HG03108 (cell line): ENCODE measurements around the gene HOXB6.
A peak's percentile ranks its signal among the peaks of the same experiment; 100 is the strongest.

Experiments
- ATAC-seq: cut with Tn5 transposase; IDR thresholded peaks from one replicate; pipeline ENCODE4 v1.9.1; 2021; ENCODE audit warnings: moderate library complexity; ENCODE audit not compliant: unreplicated experiment

The HOXB6 gene

GRCh38 chr17:48569674-48570324 lies 35.0 kb downstream of the HOXB6 start:
- ATAC-seq: no peak

- ATAC-seq: no peak
Observed at GRCh38 chr17:48569240-48569582, 35.6 kb downstream of the HOXB6 start.

GRCh38 chr17:48568499-48569239 lies 36.1 kb downstream of the HOXB6 start:
- ATAC-seq: no peak

GRCh38 chr17:48567646-48568354 lies 37.0 kb downstream of the HOXB6 start:
- no peak for ATAC-seq

- no peak for ATAC-seq
Observed at GRCh38 chr17:48567209-48567608, 37.6 kb downstream of the HOXB6 start.

- no peak for ATAC-seq
Observed at GRCh38 chr17:48566717-48567116, 38.1 kb downstream of the HOXB6 start.

GRCh38 chr17:48565925-48566710 lies 38.7 kb downstream of the HOXB6 start:
- no peak for ATAC-seq

- ATAC-seq: no peak
Observed at GRCh38 chr17:48565022-48565554, 39.7 kb downstream of the HOXB6 start.

- no peak for ATAC-seq
Observed at GRCh38 chr17:48564188-48565021, 40.4 kb downstream of the HOXB6 start.

- no peak for ATAC-seq
Observed at GRCh38 chr17:48563867-48564187, 41.0 kb downstream of the HOXB6 start.

- ATAC-seq: no peak
Observed at GRCh38 chr17:48563385-48563838, 41.4 kb downstream of the HOXB6 start.

- no peak for ATAC-seq
Observed at GRCh38 chr17:48562934-48563333, 41.9 kb downstream of the HOXB6 start.

GRCh38 chr17:48561884-48562810 lies 42.6 kb downstream of the HOXB6 start:
- peak; percentile 60 for ATAC-seq

GRCh38 chr17:48559840-48560817 lies 44.7 kb downstream of the HOXB6 start:
- ATAC-seq: no peak

- no peak for ATAC-seq
Observed at GRCh38 chr17:48559122-48559839, 45.5 kb downstream of the HOXB6 start.

- no peak for ATAC-seq
Observed at GRCh38 chr17:48558831-48559121, 46.0 kb downstream of the HOXB6 start.

GRCh38 chr17:48558057-48558830 lies 46.5 kb downstream of the HOXB6 start:
- ATAC-seq: no peak
